Epithelial cell of proximal tubule (primary cell): ENCODE results near the gene CORO1A. TPM values are rescaled to one million over a fixed set of nuclear protein-coding genes. Genes with fewer than 3 reads are reported as not detected.

Experiments
- DNase-seq: peaks from one replicate; pipeline ENCODE4 v3.0.0-alpha.2; 2011; ENCODE audit warnings: low read depth
- H3K4me3 ChIP-seq: 2 replicates; pipeline ENCODE4 v1.5.1; 2011; ENCODE audit warnings: low read depth, mild to moderate bottlenecking, low read length
- CTCF ChIP-seq: conservative IDR thresholded peaks from 2 replicates; pipeline ENCODE4 v1.5.1; 2012; ENCODE audit warnings: low read depth, mild to moderate bottlenecking, low read length
- total RNA-seq: library from RNA; depleted of rRNA; stranded (reverse); fragments of >200 nt; gene quantifications from 2 replicates; pipeline ENCODE4 v1.2.3, GENCODE V29; 2015

CORO1A gene
- total RNA-seq, 1 donor from 2014 or later = 24.1 TPM

DNA sequence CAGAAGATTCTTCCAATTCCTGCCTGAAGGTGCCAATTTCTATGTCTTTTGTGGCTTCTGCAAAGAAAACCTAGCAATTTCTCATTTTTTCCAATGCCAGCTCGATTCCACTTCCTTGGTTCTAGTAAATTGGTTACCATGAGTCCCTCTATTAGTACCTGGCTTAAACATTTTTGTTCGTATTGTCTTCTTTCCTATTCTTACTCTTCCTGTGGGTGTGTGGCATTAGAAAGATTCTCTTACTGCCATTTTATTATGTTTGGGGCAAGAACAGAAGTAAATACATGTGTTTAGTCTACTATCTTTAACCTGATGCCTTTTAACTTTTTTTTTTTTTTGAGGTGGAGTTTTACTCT lies 40.1 kb upstream of the CORO1A start:
- no peak for TF ChIP-seq CTCF
- H3K4me3 ChIP-seq = no peak overlapping the region
- DNase-seq = no peak

DNA sequence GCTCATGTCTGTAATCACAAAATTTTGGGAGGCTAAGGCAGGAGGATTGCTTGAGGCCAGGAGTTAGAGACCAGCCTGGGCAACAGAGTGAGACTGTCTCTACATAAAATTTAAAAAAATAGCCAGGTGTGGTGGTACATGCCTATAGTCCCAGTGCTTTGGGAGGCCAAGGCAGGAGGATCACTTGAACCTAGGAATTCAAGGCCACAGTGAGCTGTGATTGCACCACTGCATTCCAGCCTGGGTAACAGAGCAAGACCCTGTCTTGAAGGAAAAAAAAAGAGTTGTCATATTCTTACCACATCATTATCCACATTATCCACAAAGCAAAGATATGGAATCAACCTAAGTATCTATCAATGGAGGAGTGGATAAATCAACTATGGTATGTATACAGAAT lies 39.4 kb upstream of the CORO1A start:
- no peak for DNase-seq
- no peak overlapping the region for H3K4me3 ChIP-seq
- no peak for TF ChIP-seq CTCF

GRCh38 chr16:30144917-30145316 lies 38.5 kb upstream of the CORO1A start:
- DNase-seq = no peak
- H3K4me3 ChIP-seq = no peak overlapping the region
- TF ChIP-seq CTCF = no peak

DNA sequence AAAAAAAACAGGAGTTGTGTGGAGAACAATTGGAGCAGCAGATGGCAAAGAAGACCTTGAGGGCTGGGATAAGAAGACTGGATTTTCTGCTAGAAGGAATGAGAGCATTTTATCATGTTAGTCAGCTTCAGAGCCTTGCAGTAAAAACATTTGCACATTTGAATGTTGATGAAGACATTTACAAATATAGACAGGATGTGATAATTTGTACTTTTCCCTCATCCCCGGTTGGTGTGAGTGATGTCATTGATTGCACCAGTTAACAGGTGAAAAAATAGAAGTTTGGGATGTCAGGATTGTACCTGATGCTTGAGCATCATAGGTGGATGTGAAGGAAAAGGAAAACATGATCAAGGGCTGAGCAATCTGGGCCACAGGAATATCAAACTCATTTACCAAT lies 37.7 kb upstream of the CORO1A start:
- TF ChIP-seq CTCF = no peak
- no peak for DNase-seq
- no peak overlapping the region for H3K4me3 ChIP-seq

- no peak for DNase-seq
- H3K4me3 ChIP-seq = no peak overlapping the region
- TF ChIP-seq CTCF = no peak
Measured at GRCh38 chr16:30147843-30148510, 35.4 kb upstream of the CORO1A start.

- no peak for DNase-seq
- TF ChIP-seq CTCF = no peak
- no peak overlapping the region for H3K4me3 ChIP-seq
Measured at GRCh38 chr16:30149250-30149930, 34.0 kb upstream of the CORO1A start.

GRCh38 chr16:30151091-30151490 lies 32.3 kb upstream of the CORO1A start:
- no peak for DNase-seq
- no peak for TF ChIP-seq CTCF
- no peak overlapping the region for H3K4me3 ChIP-seq
